PC-9 (cell line): ENCODE measurements around the gene CCDC154. TPM values are rescaled to one million over a fixed set of nuclear protein-coding genes. Genes with fewer than 3 reads are reported as not detected.

Source experiments
- BruUV-seq: library from RNA; stranded (reverse); fragments of 400-500 nt; replicated peaks from 2 replicates; lab custom pipeline; 2021; lab: Mats Ljungman, UMichigan
- CTCF ChIA-PET: fragments of 300-600 bp; sonication (Branson Sonifier 250); formaldehyde crosslinking; loops from one replicate; lab custom pipeline; 2022; ENCODE audit warnings: antibody characterized with exemption; lab: Charles Lee
- POLR2A ChIA-PET: fragments of 300-600 bp; sonication (Branson Sonifier 250); formaldehyde crosslinking; loops from one replicate; lab custom pipeline; 2022; ENCODE audit warnings: antibody characterized with exemption; ENCODE audit not compliant: unreplicated experiment; lab: Charles Lee
- DNase-seq, 2 experiments: peaks; one replicate each; pipeline versions ENCODE4 v3.0.0 to v3.0.0-alpha.2; 2015 to 2022; ENCODE audit warnings: mixed read lengths in 1 of 2
- H2AFZ ChIP-seq: fragments of 200-600 bp; sonication (generic); 2 replicates; pipeline ENCODE4 v1.8.1; 2017; ENCODE audit warnings: antibody characterized with exemption
- H3F3A ChIP-seq: fragments of 200-600 bp; sonication (generic); 2 replicates; pipeline ENCODE4 v1.8.1; 2017; ENCODE audit warnings: antibody characterized with exemption, mild to moderate bottlenecking, low read depth; ENCODE audit not compliant: insufficient read depth
- H3K27ac ChIP-seq: fragments of 200-600 bp; sonication (generic); 2 replicates; pipeline ENCODE4 v1.6.1; 2016; ENCODE audit warnings: mixed run types
- H3K27me3 ChIP-seq: fragments of 200-600 bp; sonication (generic); 2 replicates; pipeline ENCODE4 v1.6.1; 2016; ENCODE audit warnings: low read depth, mixed run types; ENCODE audit not compliant: insufficient read depth
- H3K36me3 ChIP-seq: fragments of 200-600 bp; sonication (generic); 2 replicates; pipeline ENCODE4 v1.6.1; 2016; ENCODE audit warnings: low read depth, mixed run types
- H3K4me1 ChIP-seq: fragments of 200-600 bp; sonication (generic); replicated peaks from 2 replicates; pipeline ENCODE4 v1.6.1; 2016; ENCODE audit warnings: mixed run types; ENCODE audit not compliant: insufficient read depth
- H3K4me2 ChIP-seq: fragments of 200-600 bp; sonication (generic); 2 replicates; pipeline ENCODE4 v1.6.1; 2017; ENCODE audit warnings: mixed run types
- H3K4me3 ChIP-seq: fragments of 200-600 bp; sonication (generic); 2 replicates; pipeline ENCODE4 v1.6.1; 2016; ENCODE audit warnings: mixed run types
- H3K79me2 ChIP-seq: fragments of 200-600 bp; sonication (generic); 2 replicates; pipeline ENCODE4 v1.6.1; 2017; ENCODE audit warnings: low read depth, mixed run types
- H3K9me2 ChIP-seq: fragments of 200-600 bp; sonication (generic); 2 replicates; pipeline ENCODE4 v1.8.1; 2017; ENCODE audit warnings: mild to moderate bottlenecking; ENCODE audit not compliant: insufficient read depth
- H3K9me3 ChIP-seq: fragments of 200-600 bp; sonication (generic); 2 replicates; pipeline ENCODE4 v1.8.1; 2016; ENCODE audit warnings: low read depth; ENCODE audit not compliant: insufficient read depth
- H4K20me1 ChIP-seq: fragments of 200-600 bp; sonication (generic); 2 replicates; pipeline ENCODE4 v1.8.1; 2017; ENCODE audit not compliant: insufficient read depth
- CTCF ChIP-seq: fragments of 200-600 bp; sonication (generic); conservative IDR thresholded peaks from 2 replicates; pipeline ENCODE4 v1.6.1; 2017; ENCODE audit warnings: mixed run types, antibody characterized with exemption, mild to moderate bottlenecking, moderate library complexity
- EZH2 ChIP-seq: fragments of 200-600 bp; sonication (generic); IDR thresholded peaks from 2 replicates; pipeline ENCODE4 v1.8.0; 2017; ENCODE audit warnings: antibody characterized with exemption, low read depth
- intact Hi-C: fragments of 100-400 bp; cut with micrococcal nuclease; formaldehyde crosslinking; loops from one replicate; pipeline ENCODE4 v1.10.0; 2022; ENCODE audit not compliant: unreplicated experiment
- total RNA-seq: library from RNA; stranded (reverse); gene quantifications from 2 replicates; pipeline ENCODE4 v1.2.3, GENCODE V29; 2021

CCDC154 gene
- total RNA-seq, 1 experiment from 2014 or later = 2.4 TPM

DNA sequence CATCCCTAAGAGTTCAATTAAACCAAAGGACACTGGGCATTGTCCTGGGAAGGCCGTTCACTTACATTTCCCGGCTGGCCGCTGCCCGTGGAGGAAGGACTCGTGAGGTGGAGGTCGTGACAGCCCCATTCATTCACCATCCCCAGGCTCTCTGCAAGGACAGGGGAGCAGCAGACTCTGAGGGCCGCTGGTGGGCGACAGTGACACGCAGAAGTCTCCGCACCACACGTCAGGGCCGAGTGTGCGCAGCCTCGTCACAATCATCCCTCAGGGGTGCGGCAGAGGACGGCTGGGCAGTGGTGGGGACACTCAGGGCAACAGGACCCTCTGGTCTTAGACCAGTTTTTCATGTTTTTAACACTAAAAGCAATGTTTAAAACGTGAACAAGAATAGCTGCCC, 51.5 kb downstream of the CCDC154 start:
- no peaks in the 10 kb centered on the region for H3K9me2 ChIP-seq
- no peaks in the 10 kb centered on the region for H3K36me3 ChIP-seq
- no peaks in the 10 kb centered on the region for H3F3A ChIP-seq
- no TSS peak for BruUV-seq
- no peak overlapping the region for H3K4me2 ChIP-seq
- H2AFZ ChIP-seq = no peak overlapping the region
- no peak overlapping the region for H3K4me3 ChIP-seq
- intact Hi-C loops = no loop called here
- no peaks in the 10 kb centered on the region for H4K20me1 ChIP-seq
- no peaks in the 10 kb centered on the region for H3K27me3 ChIP-seq
- DNase-seq = no peak
- H3K4me1 ChIP-seq = no peaks in the 10 kb centered on the region
- H3K9me3 ChIP-seq = no peaks in the 10 kb centered on the region
- CTCF ChIA-PET = no interaction called here
- TF ChIP-seq EZH2 (no peak), CTCF (no peak)
- H3K27ac ChIP-seq = no peak overlapping the region
- H3K79me2 ChIP-seq = no peaks in the 10 kb centered on the region
- POLR2A ChIA-PET = interaction anchor here (0.6 to 0.7 kb wide), 2 partner anchors 219 to 285 kb away, joined by 3 read pairs; no protein-coding TSS in a partner anchor

GRCh38 chr16:1390239-1390779, 54.0 kb downstream of the CCDC154 start:
- no TSS peak for BruUV-seq
- no peak for TF ChIP-seq CTCF
- TF ChIP-seq EZH2 = no peak
- no peak for DNase-seq

DNA sequence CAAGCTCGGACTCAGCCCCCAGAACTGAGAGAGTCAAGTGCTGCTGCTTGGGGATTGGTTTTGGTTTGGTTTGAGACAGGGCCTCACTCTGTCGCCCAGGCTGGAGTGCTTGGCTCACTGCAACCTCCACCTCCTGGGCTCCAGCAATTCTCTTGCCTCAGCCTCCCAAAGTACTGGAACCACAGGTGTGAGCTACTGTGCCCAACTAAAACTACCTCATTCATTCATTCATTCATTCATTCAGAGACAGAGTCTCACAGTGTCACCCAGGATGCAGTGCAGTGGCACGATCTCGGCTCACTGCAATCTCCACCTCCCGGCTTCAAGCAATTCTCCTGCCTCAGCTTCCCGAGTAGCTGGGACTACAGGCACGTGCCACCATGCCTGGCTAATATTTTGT, 54.6 kb downstream of the CCDC154 start:
- Histone ChIP-seq H3F3A (no peaks in the 10 kb centered on the region), H3K9me2 (no peaks in the 10 kb centered on the region), H3K27ac (no peak overlapping the region), H3K4me3 (no peak overlapping the region), H3K27me3 (no peaks in the 10 kb centered on the region), H3K4me1 (no peaks in the 10 kb centered on the region), H4K20me1 (no peaks in the 10 kb centered on the region), H3K4me2 (no peak overlapping the region), H3K9me3 (no peaks in the 10 kb centered on the region), H3K36me3 (no peaks in the 10 kb centered on the region), H3K79me2 (no peaks in the 10 kb centered on the region), H2AFZ (no peak overlapping the region)
- POLR2A ChIA-PET = interaction anchor here (1.0 kb wide), 1 partner anchor 9 kb away, joined by 4 read pairs; no protein-coding TSS in a partner anchor
- BruUV-seq = no TSS peak
- CTCF ChIA-PET = no interaction called here
- no peak for DNase-seq
- TF ChIP-seq CTCF (no peak), EZH2 (no peak)
- intact Hi-C loops = no loop called here

More at GRCh38 chr16:1390239-1390779, 54.0 kb downstream of the CCDC154 start:
- Histone ChIP-seq H3K36me3 (no peaks in the 10 kb centered on the region), H3K9me3 (no peaks in the 10 kb centered on the region), H3K79me2 (no peaks in the 10 kb centered on the region), H2AFZ (no peak overlapping the region), H3K4me1 (no peaks in the 10 kb centered on the region), H3K9me2 (no peaks in the 10 kb centered on the region), H3K4me2 (no peak overlapping the region), H3K4me3 (no peak overlapping the region), H3K27me3 (no peaks in the 10 kb centered on the region), H3K27ac (no peak overlapping the region), H3F3A (no peaks in the 10 kb centered on the region), H4K20me1 (no peaks in the 10 kb centered on the region)
- ChIA-PET POLR2A (interaction anchor here (0.7 to 1.0 kb wide), 2 partner anchors 9 to 86 kb away, joined by 3 to 4 read pairs; no protein-coding TSS in a partner anchor), CTCF (no interaction called here)
- intact Hi-C loops = no loop called here
